NCI-H748 (cell line): ENCODE results near the gene FUNDC1.

Source experiments
- DNase-seq: peaks from one replicate; lab custom pipeline; 2025; ENCODE audit not compliant: unreplicated experiment; lab: John Stamatoyannopoulos, UW

FUNDC1 gene

GRCh38 chrX:44482575-44482974 is 60.1 kb downstream of the FUNDC1 start:
- DNase-seq: no peak

GRCh38 chrX:44480591-44480990 is 62.1 kb downstream of the FUNDC1 start:
- DNase-seq: no peak

- no peak for DNase-seq
Observed at GRCh38 chrX:44474410-44474809, 68.2 kb downstream of the FUNDC1 start.
